GM18867 (cell line): ENCODE measurements around the gene ASH1L.
"Not testable (repeated sequence)": the region's sequence is repeated elsewhere in the genome, so short reads cannot be mapped to it uniquely, and the experiment has no call there.

Experiments used
- ATAC-seq: cut with Tn5 transposase; IDR thresholded peaks from one replicate; pipeline ENCODE4 v1.9.1; 2021; ENCODE audit warnings: mild to moderate bottlenecking, moderate library complexity; ENCODE audit not compliant: unreplicated experiment

The ASH1L gene

DNA sequence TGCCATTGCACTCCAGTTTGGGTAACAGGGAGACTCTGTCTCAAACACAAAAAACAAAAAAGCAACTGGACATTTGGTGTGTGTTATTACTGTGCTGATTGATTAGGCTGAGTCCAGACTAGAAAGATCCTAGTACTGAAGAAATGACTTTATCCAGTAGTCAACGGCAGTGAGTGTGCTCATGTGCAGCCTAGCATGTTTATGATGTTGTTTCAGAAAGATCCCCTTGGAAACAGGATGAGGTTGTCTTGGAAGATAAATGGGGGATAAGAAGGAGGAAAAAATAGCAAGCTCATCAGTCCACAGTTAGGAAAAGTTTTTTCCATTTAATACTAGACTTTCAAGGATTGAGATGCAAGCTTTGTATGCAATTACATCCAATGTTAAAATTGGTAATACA lies 227.6 kb downstream of the ASH1L start:
- no peak for ATAC-seq

DNA sequence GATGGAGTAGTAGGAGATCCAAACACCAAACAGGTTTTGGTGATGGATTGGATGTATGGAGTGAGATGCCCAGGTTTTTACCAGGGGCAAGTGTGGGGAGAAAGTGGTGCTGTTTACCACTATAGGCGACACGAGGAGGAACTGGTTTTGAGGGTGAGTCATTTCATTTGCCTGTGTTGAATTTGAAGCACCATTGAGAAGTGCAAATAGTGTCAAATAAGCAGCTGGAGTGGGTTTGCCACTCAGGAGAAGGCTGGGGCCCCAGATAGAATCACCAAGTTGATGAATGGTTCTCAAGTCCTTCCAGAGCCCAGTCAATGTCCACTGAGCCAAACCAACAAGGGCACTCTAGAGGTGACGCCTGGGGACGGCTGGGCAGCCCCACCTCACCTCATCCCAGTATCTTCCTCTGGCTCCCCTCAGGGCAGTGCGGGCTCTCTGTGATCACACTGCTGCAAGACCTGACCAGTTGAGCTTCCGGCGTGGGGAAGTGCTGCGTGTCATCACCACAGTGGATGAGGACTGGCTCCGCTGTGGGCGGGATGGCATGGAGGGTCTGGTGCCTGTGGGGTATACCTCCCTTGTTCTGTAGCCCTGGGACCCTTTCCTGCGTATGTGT lies 232.5 kb downstream of the ASH1L start:
- ATAC-seq = no peak

DNA sequence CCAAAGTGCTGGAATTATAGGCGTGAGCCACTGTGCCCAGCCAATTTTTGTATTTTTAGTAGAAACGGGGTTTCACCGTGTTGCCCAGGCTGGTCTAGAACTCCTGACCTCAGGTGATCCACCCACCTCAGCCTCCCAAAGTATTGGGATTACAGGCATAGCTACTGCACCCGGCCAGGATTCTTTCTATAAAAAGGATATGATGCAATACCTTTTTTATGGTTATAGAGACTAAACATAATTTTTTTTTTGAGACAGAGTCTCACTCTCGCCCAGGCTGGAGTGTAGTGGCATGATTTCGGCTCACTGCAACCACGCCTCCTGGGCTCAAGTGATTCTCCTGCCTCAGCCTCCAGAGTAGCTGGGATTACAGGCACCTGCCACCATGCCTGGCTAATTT lies 233.7 kb downstream of the ASH1L start:
- ATAC-seq = not testable (repeated sequence)

DNA sequence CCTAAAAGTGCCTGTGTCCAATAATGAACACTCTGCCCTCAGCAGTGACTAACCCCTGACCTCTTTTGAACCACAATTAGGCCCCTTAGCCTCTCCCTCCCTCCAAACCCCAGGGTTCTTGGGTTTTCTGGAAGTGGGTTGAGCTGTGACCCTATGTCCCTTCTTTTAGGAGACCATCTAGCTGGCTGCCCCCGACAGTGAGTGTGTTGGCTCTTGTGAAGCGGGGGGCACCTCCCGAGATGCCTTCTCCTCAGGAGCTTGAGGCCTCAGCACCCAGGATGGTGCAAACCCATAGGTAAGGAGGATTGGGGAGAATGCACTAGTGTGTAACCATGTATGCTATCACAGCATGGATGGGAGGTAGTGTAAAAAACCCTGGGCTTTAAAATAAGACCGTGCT lies 234.6 kb downstream of the ASH1L start:
- no peak for ATAC-seq

GRCh38 chr1:155326631-155327037 lies 236.0 kb downstream of the ASH1L start:
- ATAC-seq = no peak

DNA sequence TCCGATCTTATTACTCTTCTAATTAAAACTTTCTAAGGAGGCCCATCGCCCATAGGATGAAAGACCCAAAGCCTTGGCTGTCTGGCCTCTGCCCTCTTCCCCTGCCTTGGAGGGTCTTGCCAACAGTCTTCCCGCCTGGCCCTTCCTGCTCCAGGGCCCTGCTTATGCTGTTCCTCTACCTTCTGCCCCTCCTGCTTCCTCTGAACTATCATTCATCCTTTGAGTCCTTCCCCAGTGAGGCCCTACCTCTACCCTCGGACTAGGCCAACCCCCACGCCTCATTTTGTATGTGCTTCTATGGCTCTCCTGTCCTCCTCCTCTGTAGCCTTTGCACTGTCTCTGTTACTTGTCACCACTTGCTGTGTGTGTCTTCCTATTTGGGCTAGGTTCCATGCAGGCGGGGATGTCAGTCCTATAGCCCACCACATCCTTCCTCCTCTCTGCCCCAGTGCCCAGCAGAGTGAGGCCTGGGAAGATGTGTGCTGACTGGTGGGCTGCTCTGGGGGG lies 236.5 kb downstream of the ASH1L start:
- no peak for ATAC-seq

GRCh38 chr1:155325603-155325893 lies 237.1 kb downstream of the ASH1L start:
- no peak for ATAC-seq

DNA sequence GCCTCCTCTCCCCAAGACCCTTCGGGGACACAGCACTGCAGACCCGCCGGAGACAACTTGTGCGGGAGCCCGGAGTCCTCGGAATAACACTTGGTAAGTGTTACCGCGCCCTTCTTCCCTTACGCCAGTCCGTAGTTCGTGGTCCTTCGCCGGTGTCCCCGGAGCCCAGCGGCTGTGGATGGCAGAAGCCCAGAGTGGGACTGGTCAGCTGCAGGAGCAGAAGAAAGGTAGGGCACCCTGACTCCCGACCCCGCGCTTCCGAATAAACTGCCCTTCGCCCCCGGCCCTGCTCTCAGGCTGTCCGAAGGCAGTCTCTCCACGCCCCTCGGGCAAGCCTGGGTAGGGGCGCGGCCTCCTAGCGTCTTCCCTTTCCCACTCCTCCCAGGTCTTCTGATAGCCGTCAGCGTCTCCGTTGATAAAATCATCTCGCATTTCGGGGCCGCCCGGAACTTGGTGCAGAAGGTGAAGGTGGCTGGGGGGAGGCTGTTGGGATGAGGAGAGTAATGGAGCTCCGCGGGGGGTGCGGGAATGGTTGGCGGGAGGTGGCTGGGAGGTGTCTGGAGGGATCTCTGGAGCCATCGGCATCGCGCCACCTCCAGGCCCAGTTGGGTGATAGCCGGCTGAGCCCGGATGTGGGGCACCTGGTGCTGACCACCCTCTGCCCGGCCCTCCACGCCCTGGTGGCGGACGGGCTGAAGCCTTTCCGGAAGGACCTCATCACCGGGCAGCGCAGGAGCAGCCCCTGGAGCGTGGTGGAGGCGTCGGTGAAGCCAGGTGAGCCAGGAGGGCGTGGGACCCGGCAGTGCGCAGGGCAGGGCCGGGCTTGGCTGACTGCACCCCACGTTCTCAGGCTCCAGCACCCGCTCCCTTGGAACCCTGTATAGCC lies 237.6 kb downstream of the ASH1L start:
- no peak for ATAC-seq

DNA sequence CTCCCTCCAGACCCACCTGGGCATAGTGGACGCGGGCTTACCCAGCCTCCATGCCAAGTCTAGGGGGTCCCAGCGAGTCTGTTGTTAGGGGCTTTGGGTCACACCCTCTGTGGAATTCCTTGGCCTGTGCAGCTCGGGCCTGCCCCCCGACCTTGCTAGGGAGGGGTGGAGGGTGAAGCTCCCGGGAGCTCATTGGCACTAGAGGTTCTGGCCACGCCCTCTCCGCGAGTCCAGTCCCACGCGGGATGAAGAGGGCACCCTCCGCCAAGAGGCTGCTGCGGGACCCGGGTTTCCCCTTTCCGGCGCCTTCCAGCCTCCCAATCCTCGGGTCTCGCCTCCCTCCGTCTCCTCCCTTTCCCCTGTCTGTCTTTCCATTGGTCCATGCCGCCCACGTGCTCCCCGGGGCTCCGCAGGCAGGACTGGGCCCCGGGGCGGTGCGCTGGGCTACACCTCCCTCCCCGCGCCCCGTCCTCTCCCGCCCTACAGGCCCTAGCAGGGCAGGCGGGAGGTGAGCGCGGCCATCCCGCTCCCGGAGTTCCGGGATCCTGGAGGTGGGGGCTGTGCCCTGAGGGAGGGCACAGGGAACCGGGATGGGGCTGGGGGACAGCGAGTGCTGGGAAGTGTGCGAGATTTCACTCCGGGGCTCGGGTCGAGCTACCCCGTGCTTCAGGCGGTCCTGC lies 238.4 kb downstream of the ASH1L start:
- peak; percentile 62 for ATAC-seq

DNA sequence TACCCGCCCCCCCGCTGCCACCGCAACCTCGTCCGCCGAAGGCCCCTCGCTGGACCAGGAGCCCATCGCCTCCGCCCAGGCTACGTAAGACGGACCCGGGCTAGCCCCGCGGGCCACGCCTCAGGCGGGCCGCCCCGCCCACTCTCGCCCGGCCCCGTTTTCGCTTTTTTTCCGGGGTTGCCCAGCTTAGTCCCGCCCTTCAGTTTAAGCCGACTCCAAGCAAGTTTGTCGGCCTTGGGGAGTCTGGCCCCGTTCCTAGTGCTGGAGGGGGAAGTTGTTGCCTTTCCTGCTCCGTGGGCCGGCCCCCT lies 238.9 kb downstream of the ASH1L start:
- ATAC-seq = peak; percentile 42

GRCh38 chr1:155322953-155323728 lies 239.5 kb downstream of the ASH1L start:
- ATAC-seq = peak; percentile 52

- ATAC-seq = no peak
Measured at GRCh38 chr1:155322571-155322952, 240.0 kb downstream of the ASH1L start.

DNA sequence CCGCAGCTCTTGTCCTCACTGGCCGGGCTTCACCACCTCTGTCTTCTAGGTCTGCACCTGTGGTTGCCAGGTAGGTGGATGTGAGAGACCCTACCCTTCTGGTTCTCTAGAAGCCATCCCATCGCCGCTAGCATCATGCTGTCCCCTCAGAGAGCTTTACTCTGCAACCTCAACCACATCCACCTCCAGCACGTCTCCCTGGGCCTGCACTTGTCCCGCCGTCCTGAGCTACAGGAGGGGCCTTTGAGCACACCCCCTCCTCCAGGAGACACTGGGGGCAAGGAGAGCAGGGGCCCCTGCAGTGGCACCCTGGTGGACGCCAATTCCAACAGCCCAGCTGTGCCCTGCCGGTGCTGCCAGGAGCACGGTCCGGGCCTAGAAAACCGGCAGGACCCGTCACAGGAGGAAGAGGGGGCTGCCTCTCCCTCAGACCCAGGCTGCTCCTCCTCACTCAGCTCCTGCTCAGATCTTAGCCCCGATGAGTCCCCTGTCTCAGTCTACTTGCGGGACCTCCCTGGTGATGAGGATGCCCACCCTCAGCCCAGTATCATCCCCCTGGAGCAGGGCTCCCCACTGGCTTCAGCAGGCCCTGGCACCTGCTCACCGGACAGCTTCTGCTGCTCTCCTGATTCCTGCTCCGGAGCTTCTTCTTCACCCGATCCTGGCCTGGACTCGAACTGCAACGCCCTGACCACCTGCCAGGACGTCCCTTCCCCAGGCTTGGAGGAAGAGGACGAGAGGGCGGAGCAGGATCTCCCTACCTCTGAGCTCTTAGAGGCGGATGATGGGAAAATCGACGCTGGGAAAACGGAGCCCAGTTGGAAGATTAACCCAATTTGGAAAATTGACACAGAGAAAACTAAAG lies 240.7 kb downstream of the ASH1L start:
- no peak for ATAC-seq

- no peak for ATAC-seq
Measured at GRCh38 chr1:155320661-155321617, 241.7 kb downstream of the ASH1L start, which contains the start of gene RUSC1. RUSC1 (plus strand) TSS chr1:155320894; CDS start chr1:155321774, 880 bp downstream.

DNA sequence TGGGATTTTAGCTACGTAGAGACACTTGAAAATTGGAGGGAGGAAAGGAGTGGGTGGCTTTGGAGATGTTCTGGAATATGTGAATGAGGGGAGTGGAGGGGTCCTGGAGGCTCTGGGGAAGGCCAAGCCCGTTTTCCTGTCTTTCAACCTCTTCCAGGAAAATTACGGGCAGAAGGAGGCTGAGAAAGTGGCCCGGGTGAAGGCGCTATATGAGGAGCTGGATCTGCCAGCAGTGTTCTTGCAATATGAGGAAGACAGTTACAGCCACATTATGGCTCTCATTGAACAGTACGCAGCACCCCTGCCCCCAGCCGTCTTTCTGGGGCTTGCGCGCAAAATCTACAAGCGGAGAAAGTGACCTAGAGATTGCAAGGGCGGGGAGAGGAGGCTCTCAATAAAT lies 242.4 kb downstream of the ASH1L start:
- ATAC-seq = no peak

- ATAC-seq = no peak
Measured at GRCh38 chr1:155319536-155319935, 243.1 kb downstream of the ASH1L start.

- ATAC-seq = no peak
Measured at GRCh38 chr1:155318082-155318481, 244.5 kb downstream of the ASH1L start.

DNA sequence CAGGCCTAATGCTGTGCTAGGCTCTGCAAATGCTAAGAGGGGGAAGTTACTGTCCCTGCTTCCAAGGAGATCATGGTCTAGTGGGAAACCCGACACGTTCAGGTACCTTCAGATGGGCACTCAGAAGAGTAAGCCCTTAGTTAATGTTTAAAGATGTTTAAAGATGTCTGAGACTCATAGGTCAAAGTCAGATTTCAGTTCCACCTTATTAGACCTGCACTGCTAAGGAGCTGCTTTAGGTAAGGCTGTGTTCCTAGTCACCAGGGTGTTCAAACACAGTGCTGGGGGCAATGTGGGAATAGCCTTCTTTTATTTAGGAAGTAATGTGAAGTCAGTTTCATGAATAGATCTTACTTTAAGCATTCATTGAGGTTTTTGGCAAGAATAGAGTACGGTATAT lies 245.7 kb downstream of the ASH1L start:
- ATAC-seq = no peak

GRCh38 chr1:155313261-155313660 lies 249.3 kb downstream of the ASH1L start:
- ATAC-seq = no peak
